Endodermal cell (in vitro differentiated cells): ENCODE results near the gene NEDD4L. TPM values are rescaled to one million over a fixed set of nuclear protein-coding genes. Genes with fewer than 3 reads are reported as not detected.

Experiments
- DNase-seq: peaks from one replicate; pipeline ENCODE4 v3.0.0-alpha.2; 2017
- H3K27ac ChIP-seq: 2 replicates; pipeline ENCODE4 v1.5.1; 2013; ENCODE audit warnings: mild to moderate bottlenecking, low read depth, low read length, moderate library complexity
- H3K27me3 ChIP-seq: 2 replicates; pipeline ENCODE4 v1.6.1; 2013; ENCODE audit warnings: mild to moderate bottlenecking, low read length, moderate library complexity; ENCODE audit not compliant: insufficient read depth, control insufficient read depth, poor library complexity, severe bottlenecking
- H3K36me3 ChIP-seq: 2 replicates; pipeline ENCODE4 v1.7.0; 2013; ENCODE audit warnings: mild to moderate bottlenecking, low read length, moderate library complexity; ENCODE audit not compliant: control insufficient read depth, insufficient read depth
- H3K4me1 ChIP-seq: one replicate; pipeline ENCODE4 v1.7.0; 2013; ENCODE audit warnings: low read length; ENCODE audit not compliant: control insufficient read depth, insufficient read depth
- H3K4me3 ChIP-seq: 2 replicates; pipeline ENCODE4 v1.5.1; 2013; ENCODE audit warnings: mild to moderate bottlenecking, low read length, moderate library complexity
- H3K9ac ChIP-seq: 2 replicates; pipeline ENCODE4 v1.6.1; 2013; ENCODE audit warnings: mild to moderate bottlenecking, low read length, moderate library complexity; ENCODE audit not compliant: poor library complexity, severe bottlenecking; ENCODE audit errors: extremely low read depth
- H3K9me3 ChIP-seq: 2 replicates; pipeline ENCODE4 v1.6.1; 2013; ENCODE audit warnings: mild to moderate bottlenecking, low read length, moderate library complexity; ENCODE audit not compliant: control insufficient read depth
- H3K27ac Mint-ChIP-seq: 2 replicates; pipeline ENCODE4 v1.8.0; 2020; ENCODE audit warnings: mixed read lengths
- H3K27me3 Mint-ChIP-seq: 2 replicates; pipeline ENCODE4 v1.8.0; 2021; ENCODE audit warnings: mild to moderate bottlenecking, mixed read lengths; ENCODE audit not compliant: insufficient read depth
- H3K36me3 Mint-ChIP-seq: 2 replicates; pipeline ENCODE4 v1.8.0; 2020; ENCODE audit warnings: low read depth, mixed read lengths
- H3K4me1 Mint-ChIP-seq: 2 replicates; pipeline ENCODE4 v1.8.0; 2020; ENCODE audit warnings: mixed read lengths
- H3K4me3 Mint-ChIP-seq: 2 replicates; pipeline ENCODE4 v1.8.0; 2020; ENCODE audit warnings: mild to moderate bottlenecking, moderate library complexity, mixed read lengths
- H3K9me3 Mint-ChIP-seq: 2 replicates; pipeline ENCODE4 v1.8.0; 2020; ENCODE audit warnings: mild to moderate bottlenecking, mixed read lengths
- WGBS, 2 experiments: methylation state at CpG; one replicate each; pipeline versions ENCODE4 v1.1.5 to v1.1.7; 2013; ENCODE audit warnings: missing lambda C conversion rate in 2 of 2, mixed read lengths in 1 of 2; ENCODE audit not compliant: insufficient coverage in 1 of 2, insufficient read length in 1 of 2; 5-methylcytosine and 5-hydroxymethylcytosine counted together
- total RNA-seq, 2 donors: library from RNA; stranded (reverse); fragmentation: NEBNext Ultra II Directional in 1 of 2; extraction: Animal tissue kit (Norgen Biotek cat#: 25700) in 1 of 2; gene quantifications; 2 replicates in 1 of 2; 3 replicates in 1 of 2; pipeline ENCODE4 v1.2.1, GENCODE V29; 2021
- TF ChIP-seq, protein P1 (sequence below): fragments of 200-600 bp; sonication (generic); conservative IDR thresholded peaks from 2 replicates; pipeline ENCODE4 v1.5.0; 2021; ENCODE audit warnings: antibody characterized with exemption, mild to moderate bottlenecking

The NEDD4L gene
- total RNA-seq, 2 donors from 2014 or later, result 70.5 to 75.3 TPM

- no peaks in the 10 kb centered on the region for H3K27me3 Mint-ChIP-seq
- peaks cover 16% of the 10 kb centered on the region for H3K36me3 Mint-ChIP-seq
- H3K27ac Mint-ChIP-seq, result peak overlapping the region; percentile 54
- H3K9me3 Mint-ChIP-seq, result no peaks in the 10 kb centered on the region
- no peak overlapping the region for H3K4me3 Mint-ChIP-seq
- Histone ChIP-seq H3K9ac (no peak overlapping the region), H3K27ac (no peak overlapping the region), H3K27me3 (no peaks in the 10 kb centered on the region), H3K4me1 (no peaks in the 10 kb centered on the region), H3K36me3 (peaks cover 24% of the 10 kb centered on the region), H3K9me3 (no peaks in the 10 kb centered on the region), H3K4me3 (no peak overlapping the region)
- no peak for DNase-seq
- peaks cover 37% of the 10 kb centered on the region for H3K4me1 Mint-ChIP-seq
- TF ChIP-seq, protein P1, sequence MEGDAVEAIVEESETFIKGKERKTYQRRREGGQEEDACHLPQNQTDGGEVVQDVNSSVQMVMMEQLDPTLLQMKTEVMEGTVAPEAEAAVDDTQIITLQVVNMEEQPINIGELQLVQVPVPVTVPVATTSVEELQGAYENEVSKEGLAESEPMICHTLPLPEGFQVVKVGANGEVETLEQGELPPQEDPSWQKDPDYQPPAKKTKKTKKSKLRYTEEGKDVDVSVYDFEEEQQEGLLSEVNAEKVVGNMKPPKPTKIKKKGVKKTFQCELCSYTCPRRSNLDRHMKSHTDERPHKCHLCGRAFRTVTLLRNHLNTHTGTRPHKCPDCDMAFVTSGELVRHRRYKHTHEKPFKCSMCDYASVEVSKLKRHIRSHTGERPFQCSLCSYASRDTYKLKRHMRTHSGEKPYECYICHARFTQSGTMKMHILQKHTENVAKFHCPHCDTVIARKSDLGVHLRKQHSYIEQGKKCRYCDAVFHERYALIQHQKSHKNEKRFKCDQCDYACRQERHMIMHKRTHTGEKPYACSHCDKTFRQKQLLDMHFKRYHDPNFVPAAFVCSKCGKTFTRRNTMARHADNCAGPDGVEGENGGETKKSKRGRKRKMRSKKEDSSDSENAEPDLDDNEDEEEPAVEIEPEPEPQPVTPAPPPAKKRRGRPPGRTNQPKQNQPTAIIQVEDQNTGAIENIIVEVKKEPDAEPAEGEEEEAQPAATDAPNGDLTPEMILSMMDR, result no peak
- 89 to 92% methylated on average over 4 to 5 of the region's 5 CpGs for WGBS, 2 experiments
Observed at GRCh38 chr18:58337686-58338085, 293.7 kb downstream of the NEDD4L start.

DNA sequence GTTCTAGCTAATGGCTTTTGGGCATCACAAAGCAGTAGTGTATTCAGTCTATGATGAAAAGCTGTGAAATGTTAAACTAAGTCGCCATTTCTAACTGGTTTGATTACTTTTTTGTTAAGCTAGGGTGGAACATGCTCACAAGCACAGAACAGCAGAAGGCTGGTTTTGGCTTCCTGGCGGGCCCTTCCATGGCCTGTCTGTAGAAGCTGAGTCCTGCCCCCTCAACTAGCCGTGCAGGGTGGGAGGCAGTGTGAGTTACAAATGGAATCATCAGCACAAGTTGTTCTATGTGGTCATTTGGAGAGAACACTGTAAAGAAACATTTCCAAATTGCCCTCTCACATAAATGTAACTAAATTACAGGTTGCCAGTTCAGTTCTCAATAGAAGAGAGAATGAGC, 294.1 kb downstream of the NEDD4L start:
- Histone ChIP-seq H3K4me1 (no peaks in the 10 kb centered on the region), H3K36me3 (peaks cover 22% of the 10 kb centered on the region), H3K27ac (no peak overlapping the region), H3K4me3 (no peak overlapping the region), H3K27me3 (no peaks in the 10 kb centered on the region), H3K9me3 (no peaks in the 10 kb centered on the region), H3K9ac (no peak overlapping the region)
- Mint-ChIP-seq H3K4me3 (no peak overlapping the region), H3K27me3 (no peaks in the 10 kb centered on the region), H3K27ac (peak overlapping the region; percentile 54), H3K9me3 (no peaks in the 10 kb centered on the region), H3K36me3 (peaks cover 19% of the 10 kb centered on the region), H3K4me1 (peaks cover 37% of the 10 kb centered on the region)
- whole genome bisulfite sequencing, 2 experiments, result 94 to 100% methylated on average over 1 to 3 of the region's 3 CpGs
- TF ChIP-seq, protein P1, result no peak
- DNase-seq, result no peak

GRCh38 chr18:58338961-58339592, 295.1 kb downstream of the NEDD4L start:
- 3 to 14% methylated on average over 4 to 8 of the region's 9 CpGs for WGBS, 2 experiments
- no peaks in the 10 kb centered on the region for H3K27me3 Mint-ChIP-seq
- H3K36me3 ChIP-seq, result peaks cover 20% of the 10 kb centered on the region
- DNase-seq, result peak; percentile 89
- H3K27ac Mint-ChIP-seq, result peak overlapping the region; percentile 86
- H3K9me3 ChIP-seq, result no peaks in the 10 kb centered on the region
- H3K9me3 Mint-ChIP-seq, result no peaks in the 10 kb centered on the region
- H3K4me1 Mint-ChIP-seq, result peaks cover 37% of the 10 kb centered on the region
- TF ChIP-seq, protein P1, result no peak
- peaks cover 20% of the 10 kb centered on the region for H3K36me3 Mint-ChIP-seq
- peak overlapping the region; percentile 76 for H3K27ac ChIP-seq
- no peaks in the 10 kb centered on the region for H3K27me3 ChIP-seq
- H3K4me1 ChIP-seq, result peaks cover 2% of the 10 kb centered on the region
- H3K4me3 Mint-ChIP-seq, result peak overlapping the region; percentile 59
- H3K9ac ChIP-seq, result no peak overlapping the region
- peak overlapping the region; percentile 8 for H3K4me3 ChIP-seq
